Measurements from ENCODE around the gene MEP1B.

GRCh38 chr18:32156855-32157254 lies 33.0 kb upstream of the MEP1B start:
- TF ChIP-seq CTCF (IDR thresholded peaks at IDR 0.05) (no peak), POLR2A (IDR thresholded peaks at IDR 0.05; ENCODE audit: low read depth) (no peak), POLR2AphosphoS5 (IDR thresholded peaks at IDR 0.05) (no peak)

Measured in esophagus muscularis mucosa (tissue), 3 donors.